NCI-H1694 treated with DMSO at 0.1 percent for 48 hours (cell line): ENCODE measurements around the gene AWAT1.
"Not testable (repeated sequence)": the region's sequence is repeated elsewhere in the genome, so short reads cannot be mapped to it uniquely, and the experiment has no call there.

Experiments used
- DNase-seq: peaks from one replicate; lab custom pipeline; 2025; lab: John Stamatoyannopoulos, UW

AWAT1 gene

GRCh38 chrX:70262952-70263567 is 28.6 kb downstream of the AWAT1 start:
- peak; percentile 0 for DNase-seq

DNA sequence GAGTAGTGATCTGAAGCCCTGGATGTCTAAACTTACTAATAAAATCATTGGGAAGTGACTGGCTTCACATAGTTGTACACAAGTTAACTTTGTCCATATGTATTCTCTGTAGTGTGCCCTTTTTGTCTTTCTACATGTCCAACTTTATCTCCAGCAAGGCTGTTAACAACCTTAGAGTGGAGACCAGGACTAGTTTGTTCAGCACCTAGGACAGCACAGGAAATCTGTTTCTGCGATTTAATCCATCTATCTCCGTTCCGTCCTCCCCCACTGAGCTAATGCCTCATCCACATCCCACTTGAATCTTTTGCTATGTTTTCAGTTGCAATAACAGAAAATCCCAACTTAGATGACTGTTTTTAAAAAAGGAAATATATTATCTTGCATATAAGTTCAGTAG is 30.3 kb downstream of the AWAT1 start:
- DNase-seq, result no peak

- DNase-seq, result no peak
Measured at GRCh38 chrX:70268034-70268433, 33.6 kb downstream of the AWAT1 start, which contains the start of gene ARR3. TSS of gene ARR3 (plus strand) at chrX:70268334. CDS start at chrX:70269386, 1,052 bp downstream.

GRCh38 chrX:70274029-70274428 is 39.6 kb downstream of the AWAT1 start:
- DNase-seq, result not testable (repeated sequence)

DNA sequence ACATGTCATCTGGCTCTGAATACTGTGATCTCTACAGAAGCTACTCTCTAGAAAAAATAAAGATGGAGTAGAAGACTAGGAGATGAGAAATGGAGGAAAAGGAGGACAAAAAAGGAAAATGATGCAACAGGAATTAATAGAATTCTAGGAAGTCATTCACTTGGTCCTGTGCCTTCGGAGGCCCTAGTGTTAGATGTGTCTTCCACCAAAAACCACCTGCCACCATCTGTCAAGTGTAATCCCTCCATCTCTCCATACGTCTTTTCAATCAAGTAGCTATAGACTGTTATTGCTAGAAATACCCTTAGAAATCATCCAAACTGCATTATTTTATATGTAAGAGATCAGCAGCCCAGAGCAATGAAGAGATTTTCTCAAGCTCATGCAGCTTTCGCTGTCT is 44.6 kb downstream of the AWAT1 start:
- DNase-seq, result no peak

DNA sequence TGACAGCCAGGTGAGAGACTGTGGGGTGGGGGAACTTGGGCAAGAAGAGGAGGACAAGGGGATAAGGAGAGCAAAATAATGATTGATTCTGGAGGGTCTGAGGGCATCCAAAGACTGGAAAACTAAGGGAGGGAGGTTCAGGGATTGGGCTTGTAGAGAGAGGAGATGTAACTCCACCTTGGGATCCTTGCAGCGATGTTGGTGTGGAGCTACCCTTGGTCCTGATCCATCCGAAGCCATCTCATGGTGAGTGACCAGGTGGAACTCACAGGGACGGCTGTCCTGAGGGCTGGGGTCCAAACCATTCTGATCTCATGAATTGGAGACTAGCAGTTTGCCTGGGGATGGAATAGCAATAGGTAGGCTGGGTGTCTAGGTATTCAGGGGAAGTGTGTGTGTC is 46.1 kb downstream of the AWAT1 start:
- no peak for DNase-seq

- DNase-seq, result no peak
Measured at GRCh38 chrX:70281951-70282350, 47.5 kb downstream of the AWAT1 start, which contains the start of gene RAB41. TSS of gene RAB41 (plus strand) at chrX:70282172. CDS start at chrX:70282218, 46 bp downstream.

- no peak for DNase-seq
Measured at GRCh38 chrX:70289168-70289792, 54.8 kb downstream of the AWAT1 start.
